HCT116 (cell line): ENCODE data around the gene PUM1. TPM values are rescaled to one million over a fixed set of nuclear protein-coding genes. Genes with fewer than 3 reads are reported as not detected.

Experiments
- ATAC-seq: fragments of 200-7000 bp; cut with Tn5 transposase; 2 replicates; pipeline ENCODE4 v1.9.1; 2020; ENCODE audit warnings: mild to moderate bottlenecking, moderate library complexity
- BruUV-seq: library from RNA; stranded (reverse); fragments of 400-500 nt; replicated peaks from 2 replicates; lab custom pipeline; 2021; lab: Mats Ljungman, UMichigan
- CTCF ChIA-PET: fragments of 300-600 bp; sonication (Branson Sonifier 250); formaldehyde crosslinking; loops from one replicate; lab custom pipeline; 2021; ENCODE audit warnings: antibody characterized with exemption; lab: Charles Lee
- POLR2A ChIA-PET: fragments of 300-600, 350-600 bp; sonication (Branson Sonifier 250); formaldehyde crosslinking; loops from one replicate; lab custom pipeline; 2021; ENCODE audit warnings: antibody characterized with exemption; lab: Charles Lee
- RAD21 ChIA-PET, 2 experiments: fragments of 300-600 bp; sonication (Branson Sonifier 250); formaldehyde crosslinking; loops; one replicate each; lab custom pipeline; 2023; ENCODE audit warnings: low total read pairs in 2 of 2; ENCODE audit not compliant: uncharacterized antibody in 2 of 2, unreplicated experiment in 2 of 2, low non-redundant PET in 1 of 2; lab: Charles Lee
- DNase-seq: peaks from one replicate; pipeline ENCODE4 v3.0.0-alpha.2; 2010; ENCODE audit warnings: low read depth, low spot score
- H2AFZ ChIP-seq: fragments of 200-600 bp; shearing (Covaris generic), sonication (generic); 2 replicates; pipeline ENCODE4 v1.6.1; 2017; ENCODE audit warnings: low read depth, mixed run types, mixed read lengths, antibody characterized with exemption, low read length; ENCODE audit not compliant: poor library complexity, severe bottlenecking
- H3K27ac ChIP-seq: 2 replicates; pipeline ENCODE4 v1.5.1; 2012; ENCODE audit warnings: low read depth, low read length
- H3K27me3 ChIP-seq: fragments of 200-600 bp; sonication (generic); 2 replicates; pipeline ENCODE4 v1.6.1; 2016; ENCODE audit warnings: mixed run types, low read length, mixed read lengths; ENCODE audit not compliant: insufficient read depth
- H3K36me3 ChIP-seq, 2 experiments: fragments of 200-500 bp in 1 of 2; fragments of 200-600 bp in 1 of 2; sonication (Bioruptor generic) in 1 of 2; sonication (generic) in 1 of 2; 2 replicates each; pipeline versions ENCODE4 v1.5.1 to v1.6.1; 2014 to 2016; ENCODE audit warnings: low read length in 2 of 2, inconsistent platforms in 1 of 2, mixed read lengths in 1 of 2, mixed run types in 1 of 2; ENCODE audit not compliant: insufficient read depth in 2 of 2, control insufficient read depth in 1 of 2
- H3K4me1 ChIP-seq, 2 experiments: fragments of 200-600 bp in 1 of 2; sonication (generic) in 1 of 2; 2 replicates each; pipeline versions ENCODE4 v1.5.1 to v1.6.1; 2012 to 2017; ENCODE audit warnings: low read length in 2 of 2, inconsistent platforms in 1 of 2, mild to moderate bottlenecking in 1 of 2, mixed read lengths in 1 of 2, mixed run types in 1 of 2, moderate library complexity in 1 of 2; ENCODE audit not compliant: insufficient read depth in 2 of 2, control insufficient read depth in 1 of 2
- H3K4me2 ChIP-seq: fragments of 200-600 bp; sonication (generic); 2 replicates; pipeline ENCODE4 v1.6.1; 2017; ENCODE audit warnings: mixed run types, low read length, mixed read lengths
- H3K4me3 ChIP-seq, 2 experiments: fragments of 200-600 bp in 1 of 2; sonication (generic) in 1 of 2; replicated peaks in 1 of 2; 2 replicates each; pipeline ENCODE4 v1.5.1; 2011 to 2016; ENCODE audit warnings: low read length in 2 of 2, control low read depth in 1 of 2, low read depth in 1 of 2, mild to moderate bottlenecking in 1 of 2, mixed read lengths in 1 of 2, mixed run types in 1 of 2
- H3K79me2 ChIP-seq: fragments of 200-600 bp; sonication (generic); 2 replicates; pipeline ENCODE4 v1.6.1; 2017; ENCODE audit warnings: mild to moderate bottlenecking, mixed run types, low read length, moderate library complexity, mixed read lengths; ENCODE audit not compliant: insufficient read depth
- H3K9ac ChIP-seq: fragments of 200-600 bp; sonication (generic); 2 replicates; pipeline ENCODE4 v1.6.1; 2016; ENCODE audit warnings: low read length, mixed read lengths
- H3K9me2 ChIP-seq: fragments of 200-600 bp; sonication (generic), shearing (Covaris generic); 2 replicates; pipeline ENCODE4 v1.6.1; 2017; ENCODE audit warnings: mixed run types, mild to moderate bottlenecking, moderate library complexity; ENCODE audit not compliant: insufficient read depth
- H3K9me3 ChIP-seq, 2 experiments: fragments of 200-500 bp in 1 of 2; fragments of 200-600 bp in 1 of 2; sonication (Bioruptor generic) in 1 of 2; sonication (generic) in 1 of 2; 2 replicates each; pipeline ENCODE4 v1.6.1; 2014 to 2017; ENCODE audit warnings: low read length in 2 of 2, mixed read lengths in 2 of 2, inconsistent platforms in 1 of 2, low read depth in 1 of 2, mild to moderate bottlenecking in 1 of 2, mixed run types in 1 of 2, moderate library complexity in 1 of 2; ENCODE audit not compliant: control insufficient read depth in 1 of 2, insufficient read depth in 1 of 2
- H4K20me1 ChIP-seq: fragments of 200-600 bp; sonication (generic), shearing (Covaris generic); 2 replicates; pipeline ENCODE4 v1.6.1; 2017; ENCODE audit warnings: mixed run types, mild to moderate bottlenecking, moderate library complexity; ENCODE audit not compliant: insufficient read depth
- CTCF ChIP-seq, 3 experiments: fragments of 200-600 bp in 1 of 3; sonication (generic) in 1 of 3; IDR thresholded peaks in 2 of 3; conservative IDR thresholded peaks in 1 of 3; 2 replicates each; pipeline ENCODE4 v1.5.1; 2012 to 2017; ENCODE audit warnings: low read depth in 2 of 3, low read length in 2 of 3, antibody characterized with exemption in 1 of 3, borderline replicate concordance in 1 of 3, control low read depth in 1 of 3, mild to moderate bottlenecking in 1 of 3, mixed read lengths in 1 of 3, mixed run types in 1 of 3, moderate library complexity in 1 of 3; ENCODE audit not compliant: insufficient read depth in 1 of 3
- EGR1 ChIP-seq: IDR thresholded peaks from 2 replicates; pipeline ENCODE4 v1.6.1; 2012; ENCODE audit warnings: low read depth
- ELF1 ChIP-seq: IDR thresholded peaks from 2 replicates; pipeline ENCODE4 v1.6.1; 2012; ENCODE audit warnings: low read depth, borderline replicate concordance
- EZH2 ChIP-seq: fragments of 200-600 bp; sonication (generic); IDR thresholded peaks from 2 replicates; pipeline ENCODE4 v1.6.1; 2017; ENCODE audit warnings: antibody characterized with exemption, mixed run types
- JUND ChIP-seq: IDR thresholded peaks from 2 replicates; pipeline ENCODE4 v1.6.1; 2012
- POLR2A ChIP-seq: IDR thresholded peaks from 2 replicates; pipeline ENCODE4 v1.7.0; 2011; ENCODE audit warnings: borderline replicate concordance; ENCODE audit not compliant: insufficient read depth, insufficient read length; ENCODE audit errors: extremely low read depth
- POLR2AphosphoS5 ChIP-seq: IDR thresholded peaks from 2 replicates; pipeline ENCODE4 v1.6.1; 2011; ENCODE audit warnings: mild to moderate bottlenecking, low read depth, low read length, moderate library complexity
- RAD21 ChIP-seq: IDR thresholded peaks from 2 replicates; pipeline ENCODE4 v1.6.1; 2012; ENCODE audit warnings: low read depth, mild to moderate bottlenecking
- REST ChIP-seq: IDR thresholded peaks from 2 replicates; pipeline ENCODE4 v1.6.1; 2012; ENCODE audit warnings: low read depth
- SIN3A ChIP-seq: IDR thresholded peaks from 2 replicates; pipeline ENCODE4 v1.6.1; 2012; ENCODE audit warnings: low read depth
- SP1 ChIP-seq: IDR thresholded peaks from 2 replicates; pipeline ENCODE4 v1.6.1; 2012; ENCODE audit warnings: low read depth
- SRF ChIP-seq: IDR thresholded peaks from 2 replicates; pipeline ENCODE4 v1.6.1; 2012; ENCODE audit warnings: low read depth
- YY1 ChIP-seq: IDR thresholded peaks from 2 replicates; pipeline ENCODE4 v1.6.1; 2011; ENCODE audit warnings: low read length, low read depth, moderate library complexity, mild to moderate bottlenecking; ENCODE audit not compliant: insufficient replicate concordance; ENCODE audit errors: extremely low read depth
- ZNF274 ChIP-seq: fragments of 200-500 bp; sonication (Bioruptor generic); IDR thresholded peaks from 2 replicates; pipeline ENCODE4 v1.6.1; 2014; ENCODE audit warnings: mild to moderate bottlenecking, low read depth, low read length, inconsistent platforms
- intact Hi-C: fragments of 100-400 bp; cut with micrococcal nuclease; formaldehyde crosslinking; loops from 2 replicates; pipeline ENCODE4 v1.10.0; 2022
- total RNA-seq: library from RNA; stranded (reverse); gene quantifications from one replicate; pipeline ENCODE4 v1.2.1, GENCODE V29; 2021; ENCODE audit not compliant: unreplicated experiment

Gene PUM1
- total RNA-seq, 1 experiment from 2014 or later, result 113 TPM

GRCh38 chr1:30976143-30976542 is 89.4 kb downstream of the PUM1 start:
- Histone ChIP-seq H3K9ac (no peak overlapping the region), H3K36me3 (peaks cover 27 to 49% of the 10 kb centered on the region in 2 experiments), H3K4me1 (peaks cover 15 to 17% of the 10 kb centered on the region in 2 experiments; a peak in 3 of 4 replicates), H2AFZ (no peak overlapping the region), H3K9me2 (no peaks in the 10 kb centered on the region), H3K4me3 (no peak overlapping the region), H3K9me3 (no peaks in the 10 kb centered on the region), H3K79me2 (peaks cover 97% of the 10 kb centered on the region), H4K20me1 (peaks cover 6% of the 10 kb centered on the region), H3K27ac (no peak overlapping the region), H3K27me3 (no peaks in the 10 kb centered on the region), H3K4me2 (no peak overlapping the region)
- intact Hi-C loops, result no loop called here
- BruUV-seq, result no TSS peak
- no peak for DNase-seq
- ChIA-PET POLR2A (no interaction called here), RAD21 (no interaction called here), CTCF (no interaction called here)
- no peak for ATAC-seq
- TF ChIP-seq SIN3A, result no peak
- no peak for TF ChIP-seq ZNF274
- TF ChIP-seq REST, result no peak
- no peak for TF ChIP-seq EZH2
- TF ChIP-seq JUND, result no peak
- no peak for TF ChIP-seq CTCF (IDR thresholded peaks at IDR 0.05 in 2 of 3, conservative IDR thresholded peaks at IDR 0.05 in 1 of 3; ENCODE audit: borderline replicate concordance in 1 of 3, insufficient read depth in 1 of 3, low read depth in 2 of 3, low read length in 2 of 3)
- TF ChIP-seq RAD21, result no peak
- TF ChIP-seq POLR2AphosphoS5, result no peak
- TF ChIP-seq SRF, result no peak
- TF ChIP-seq YY1, result no peak
- TF ChIP-seq SP1, result no peak
- no peak for TF ChIP-seq EGR1
- no peak for TF ChIP-seq POLR2A
- TF ChIP-seq ELF1, result no peak
